MCF 10A (cell line): ENCODE measurements around the gene EPHA8. TPM values are rescaled to one million over a fixed set of nuclear protein-coding genes. Genes with fewer than 3 reads are reported as not detected.
A peak's percentile ranks its signal among the peaks of the same experiment; 100 is the strongest.

ENCODE experiments used
- BruUV-seq: library from RNA; stranded (reverse); fragments of 400-500 nt; replicated peaks from 2 replicates; lab custom pipeline; 2021; lab: Mats Ljungman, UMichigan
- CTCF ChIA-PET: fragments of 300-600 bp; sonication (Branson Sonifier 250); formaldehyde crosslinking; extraction: SDS; loops from one replicate; lab custom pipeline; 2021; ENCODE audit warnings: antibody characterized with exemption, inconsistent platforms; lab: Yijun Ruan, JAX
- POLR2A ChIA-PET: fragments of 300-600, 350-650 bp; sonication (Branson Sonifier 250); formaldehyde crosslinking; extraction: SDS; loops from one replicate; lab custom pipeline; 2020; ENCODE audit warnings: antibody characterized with exemption, inconsistent platforms; lab: Yijun Ruan, JAX
- DNase-seq: peaks from one replicate; pipeline ENCODE4 v3.0.0-alpha.2; 2018; ENCODE audit not compliant: unreplicated experiment
- H3K27ac Mint-ChIP-seq: one replicate; pipeline ENCODE4 v1.8.0; 2022; ENCODE audit warnings: mild to moderate bottlenecking, low read depth, mixed read lengths; ENCODE audit not compliant: unreplicated experiment
- H3K27me3 Mint-ChIP-seq: one replicate; pipeline ENCODE4 v1.8.0; 2022; ENCODE audit warnings: mixed read lengths; ENCODE audit not compliant: insufficient read depth, unreplicated experiment
- H3K36me3 Mint-ChIP-seq: one replicate; pipeline ENCODE4 v1.8.0; 2022; ENCODE audit warnings: mild to moderate bottlenecking, moderate library complexity, mixed read lengths; ENCODE audit not compliant: insufficient read depth, unreplicated experiment
- H3K4me1 Mint-ChIP-seq: one replicate; pipeline ENCODE4 v1.8.0; 2022; ENCODE audit warnings: mixed read lengths; ENCODE audit not compliant: insufficient read depth, unreplicated experiment
- H3K4me3 Mint-ChIP-seq: one replicate; pipeline ENCODE4 v1.8.0; 2022; ENCODE audit warnings: mild to moderate bottlenecking, moderate library complexity, mixed read lengths; ENCODE audit not compliant: unreplicated experiment
- H3K9me3 Mint-ChIP-seq: one replicate; pipeline ENCODE4 v1.8.0; 2022; ENCODE audit warnings: mixed read lengths; ENCODE audit not compliant: unreplicated experiment
- CTCF ChIP-seq: fragments of 200-600 bp; IDR thresholded peaks from one replicate; pipeline ENCODE4 v1.8.0; 2022; ENCODE audit warnings: antibody characterized with exemption, mild to moderate bottlenecking; ENCODE audit not compliant: unreplicated experiment
- intact Hi-C: fragments of 100-400 bp; cut with micrococcal nuclease; formaldehyde crosslinking; loops from 2 replicates; pipeline ENCODE4 v1.14.1; 2022
- total RNA-seq: library from RNA; stranded (reverse); gene quantifications from 2 replicates; pipeline ENCODE4 v1.2.3, GENCODE V29; 2022

Gene EPHA8
- total RNA-seq, 1 experiment from 2014 or later: not detected

GRCh38 chr1:22625262-22625925 lies 62.1 kb downstream of the EPHA8 start:
- no peak for TF ChIP-seq CTCF
- ChIA-PET CTCF (interaction anchor here (0.5 to 0.7 kb wide), 2 partner anchors 16 to 132 kb away, joined by 3 to 4 read pairs; no protein-coding TSS in a partner anchor), POLR2A (no interaction called here)
- H3K36me3 Mint-ChIP-seq: no peaks in the 10 kb centered on the region
- DNase-seq: peak; percentile 19
- H3K27ac Mint-ChIP-seq: no peak overlapping the region
- no TSS peak for BruUV-seq
- H3K4me1 Mint-ChIP-seq: no peaks in the 10 kb centered on the region
- peaks cover 94% of the 10 kb centered on the region for H3K27me3 Mint-ChIP-seq
- intact Hi-C loops: no loop called here
- no peak overlapping the region for H3K4me3 Mint-ChIP-seq
- H3K9me3 Mint-ChIP-seq: no peaks in the 10 kb centered on the region

GRCh38 chr1:22626237-22627157 lies 63.2 kb downstream of the EPHA8 start:
- no peak overlapping the region for H3K27ac Mint-ChIP-seq
- TF ChIP-seq CTCF: no peak
- no peak overlapping the region for H3K4me3 Mint-ChIP-seq
- intact Hi-C loops: no loop called here
- CTCF ChIA-PET: interaction anchor here (0.5 kb wide), 1 partner anchor 15 kb away, joined by 3 read pairs; no protein-coding TSS in a partner anchor
- BruUV-seq: no TSS peak
- H3K9me3 Mint-ChIP-seq: no peaks in the 10 kb centered on the region
- no peak for DNase-seq
- POLR2A ChIA-PET: no interaction called here
- no peaks in the 10 kb centered on the region for H3K4me1 Mint-ChIP-seq
- no peaks in the 10 kb centered on the region for H3K36me3 Mint-ChIP-seq
- H3K27me3 Mint-ChIP-seq: peaks cover 90% of the 10 kb centered on the region

GRCh38 chr1:22627331-22627730 lies 64.0 kb downstream of the EPHA8 start:
- Mint-ChIP-seq H3K27ac (no peak overlapping the region), H3K4me1 (no peaks in the 10 kb centered on the region), H3K4me3 (no peak overlapping the region), H3K36me3 (no peaks in the 10 kb centered on the region), H3K9me3 (no peaks in the 10 kb centered on the region), H3K27me3 (peaks cover 90% of the 10 kb centered on the region)
- no TSS peak for BruUV-seq
- TF ChIP-seq CTCF: no peak
- no peak for DNase-seq
- ChIA-PET POLR2A (no interaction called here), CTCF (no interaction called here)
- intact Hi-C loops: no loop called here
